NCI-H2029 treated with DMSO at 0.1 percent for 48 hours (cell line): Measurements from ENCODE around the gene SPPL3.

Experiments used
- DNase-seq: peaks from one replicate; lab custom pipeline; 2025; lab: John Stamatoyannopoulos, UW

Gene SPPL3

DNA sequence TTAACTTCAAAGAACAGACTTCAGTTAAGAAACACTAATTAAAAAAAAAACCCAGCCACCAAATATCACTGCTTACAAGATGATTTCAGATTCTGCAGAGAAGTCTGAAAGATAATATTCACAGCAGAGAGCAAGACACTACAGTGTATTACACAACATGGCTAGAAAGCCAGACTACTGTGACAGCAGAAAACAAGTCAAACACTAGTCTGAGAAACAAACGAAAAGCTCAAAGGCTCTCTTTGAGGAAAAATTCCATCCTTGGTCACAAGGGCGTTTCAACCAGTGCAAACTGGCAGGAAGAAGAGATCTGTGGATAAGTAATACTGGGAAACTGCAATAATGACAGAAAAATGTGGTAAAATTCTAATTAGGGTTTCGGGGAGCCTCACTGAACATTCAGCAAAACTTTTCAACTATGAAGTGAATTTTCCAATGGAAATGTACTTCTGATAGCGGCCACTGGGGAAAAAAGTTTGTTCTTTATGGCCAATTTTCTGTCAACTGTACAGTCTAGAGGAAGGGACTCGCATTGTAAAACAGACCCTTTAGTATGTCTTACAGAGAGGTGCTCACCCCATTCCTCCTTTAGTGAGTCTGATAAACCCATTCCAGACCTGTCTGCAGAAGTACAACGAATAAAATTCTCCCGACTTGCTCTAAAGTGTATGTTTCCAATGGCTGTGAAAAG is 128.2 kb downstream of the SPPL3 start:
- DNase-seq, result no peak

DNA sequence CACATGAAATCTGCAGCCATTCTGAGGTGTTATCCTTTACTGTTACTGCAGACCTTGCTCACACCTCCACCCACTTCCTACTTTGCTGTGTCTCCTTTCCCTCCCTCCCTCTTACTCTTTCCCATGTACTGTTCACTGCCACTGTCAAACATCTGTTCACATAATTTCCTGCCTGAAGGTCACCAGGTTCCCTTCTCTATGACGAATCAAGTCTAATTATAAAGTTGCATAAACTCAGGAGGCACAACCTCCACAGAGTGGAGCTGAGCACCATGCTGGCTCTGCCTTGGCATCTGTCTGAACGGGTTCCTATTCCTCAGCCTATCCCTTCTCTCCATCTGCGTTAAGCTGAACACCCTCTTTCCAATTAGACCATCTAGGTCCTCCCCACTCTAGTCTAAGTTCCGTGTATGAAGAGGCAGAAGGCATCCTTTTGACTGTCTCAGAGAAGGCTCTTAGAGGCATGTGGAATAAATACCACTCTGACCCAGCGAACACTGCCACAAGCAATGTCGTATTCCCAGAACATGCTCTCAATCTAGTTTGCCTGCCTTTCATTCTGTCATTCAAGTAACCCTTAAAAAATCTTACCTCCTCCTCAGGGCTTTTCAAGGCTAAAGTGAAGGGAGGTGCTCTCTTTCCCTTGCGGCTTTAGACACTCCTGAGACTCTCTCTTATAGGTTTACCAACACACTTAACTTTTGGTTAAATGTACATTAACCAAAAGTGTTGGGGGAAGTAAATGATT is 129.8 kb downstream of the SPPL3 start:
- no peak for DNase-seq

DNA sequence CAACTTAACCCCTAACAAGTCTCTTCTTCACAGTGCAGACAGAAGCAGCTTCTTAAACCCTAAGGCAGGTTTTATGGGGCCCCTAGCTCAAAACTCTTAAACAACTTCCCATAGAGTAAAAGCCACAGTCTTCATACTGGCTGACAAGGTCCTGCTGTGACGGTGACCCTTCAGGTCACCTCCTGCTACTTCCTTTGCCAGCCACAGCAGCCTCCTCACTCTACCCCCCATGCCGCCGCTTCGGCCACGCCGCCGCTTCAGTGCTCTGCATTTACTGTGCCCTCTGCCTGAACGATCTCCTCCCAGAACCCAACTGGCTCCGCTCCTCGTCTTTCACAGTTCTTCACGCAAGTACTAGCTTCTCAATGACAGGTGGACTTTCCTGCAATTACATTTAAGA is 133.1 kb downstream of the SPPL3 start:
- DNase-seq, result no peak

- DNase-seq, result no peak
These were observed 136.8 kb downstream of the SPPL3 start for GRCh38 chr12:120767071-120768024.

- DNase-seq, result no peak
These were observed 137.6 kb downstream of the SPPL3 start for GRCh38 chr12:120766566-120766965.

DNA sequence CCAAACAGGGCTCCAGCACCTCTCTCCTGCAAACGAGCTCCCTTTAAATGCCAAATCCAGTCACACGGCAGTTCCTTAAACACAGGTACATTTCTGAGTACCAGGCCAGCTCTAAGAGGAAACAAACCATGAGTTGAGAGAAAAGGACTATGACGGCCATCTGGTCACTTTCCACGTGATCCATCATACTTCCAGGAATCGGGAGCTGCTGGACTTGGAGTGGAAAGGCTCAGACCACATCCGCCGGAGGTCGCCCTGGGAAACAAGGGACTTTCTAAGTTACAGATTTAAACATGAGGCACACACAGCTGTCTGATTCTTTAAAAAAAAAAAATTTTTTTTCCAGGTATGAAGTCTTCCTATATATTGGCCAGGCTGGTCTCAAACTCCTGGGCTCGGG is 139.3 kb downstream of the SPPL3 start:
- no peak for DNase-seq

DNA sequence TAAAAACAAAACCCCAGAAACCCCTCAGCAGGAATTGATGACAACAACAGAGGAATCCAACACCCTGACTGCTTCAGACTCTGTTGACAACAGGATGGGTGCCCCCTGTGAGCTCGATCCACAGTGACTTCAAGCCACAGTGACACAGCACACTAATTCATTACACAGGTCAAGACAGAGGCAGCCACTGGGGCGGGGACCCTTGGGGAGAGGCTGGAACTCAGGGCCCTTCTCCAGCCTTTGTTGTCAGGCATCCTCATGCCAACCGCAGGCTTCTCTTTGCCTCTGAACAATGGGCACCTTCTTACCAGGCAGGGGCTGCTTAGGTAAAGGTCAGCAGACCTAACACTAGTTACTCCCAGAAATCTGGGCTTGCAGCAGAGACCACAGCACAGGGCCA is 140.9 kb downstream of the SPPL3 start:
- no peak for DNase-seq

- peak; percentile 17 for DNase-seq
These were observed 142.1 kb downstream of the SPPL3 start for GRCh38 chr12:120762086-120762485.

- peak; percentile 57 for DNase-seq
These were observed 142.6 kb downstream of the SPPL3 start for GRCh38 chr12:120761519-120761934.

- no peak for DNase-seq
These were observed 143.6 kb downstream of the SPPL3 start for GRCh38 chr12:120760349-120761254.

- DNase-seq, result peak; percentile 80
These were observed 144.4 kb downstream of the SPPL3 start for GRCh38 chr12:120759591-120760348.

DNA sequence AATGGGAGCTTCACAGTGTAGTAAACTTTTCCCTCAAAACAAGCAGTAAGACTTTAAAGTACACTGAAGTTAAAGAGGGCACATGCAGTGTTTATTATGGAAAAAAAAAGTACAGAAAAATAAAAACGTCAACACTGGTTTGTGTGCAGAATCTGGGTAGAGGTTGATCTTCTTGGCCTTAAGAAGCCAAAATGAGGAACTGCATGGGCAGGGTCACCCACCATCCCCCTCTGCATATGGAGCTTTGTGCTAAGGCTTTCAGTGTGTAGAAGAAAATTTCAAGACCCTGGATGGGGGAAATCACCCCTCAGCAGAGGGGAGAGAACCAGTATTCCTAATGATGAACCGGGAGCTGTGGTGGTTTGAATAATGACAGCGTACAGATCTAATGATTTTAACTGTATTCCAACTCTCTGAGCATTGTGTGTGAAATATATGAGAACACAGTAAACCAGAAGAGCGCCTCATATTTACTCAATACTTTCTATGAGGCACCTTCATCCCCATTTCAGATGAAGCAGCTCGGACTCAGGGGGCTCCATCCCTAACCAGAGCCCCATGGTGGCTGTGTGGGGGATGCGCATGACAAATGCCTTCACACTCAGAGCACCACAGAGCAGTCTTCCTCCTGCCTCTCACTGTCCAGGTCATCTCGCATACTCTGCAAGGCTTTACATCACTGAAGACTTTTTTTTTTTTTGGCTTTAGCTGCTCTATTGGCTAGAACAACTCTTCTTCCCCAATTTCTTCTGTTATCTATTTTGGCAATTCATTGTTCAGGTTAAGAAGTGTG is 145.2 kb downstream of the SPPL3 start:
- DNase-seq, result no peak

DNA sequence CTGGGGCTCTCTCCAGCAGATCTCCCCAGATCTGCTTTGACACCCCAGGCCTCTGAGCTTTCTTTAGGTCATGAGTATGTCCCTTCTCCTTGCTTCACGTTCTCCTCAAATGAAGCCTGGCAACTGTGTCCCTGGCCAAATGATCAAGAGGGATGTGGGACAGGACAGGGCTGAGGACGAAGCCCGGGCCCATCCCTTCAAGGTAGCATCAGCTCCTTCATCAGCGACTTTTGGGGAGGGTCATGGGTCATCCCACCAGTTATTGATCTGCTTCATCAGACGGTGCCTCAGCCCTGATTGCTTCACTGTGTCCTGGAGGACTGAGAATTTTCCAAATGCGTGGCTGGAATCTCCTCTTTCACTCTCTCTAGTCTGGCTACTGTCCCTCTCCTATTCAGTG is 146.2 kb downstream of the SPPL3 start:
- DNase-seq, result no peak

DNA sequence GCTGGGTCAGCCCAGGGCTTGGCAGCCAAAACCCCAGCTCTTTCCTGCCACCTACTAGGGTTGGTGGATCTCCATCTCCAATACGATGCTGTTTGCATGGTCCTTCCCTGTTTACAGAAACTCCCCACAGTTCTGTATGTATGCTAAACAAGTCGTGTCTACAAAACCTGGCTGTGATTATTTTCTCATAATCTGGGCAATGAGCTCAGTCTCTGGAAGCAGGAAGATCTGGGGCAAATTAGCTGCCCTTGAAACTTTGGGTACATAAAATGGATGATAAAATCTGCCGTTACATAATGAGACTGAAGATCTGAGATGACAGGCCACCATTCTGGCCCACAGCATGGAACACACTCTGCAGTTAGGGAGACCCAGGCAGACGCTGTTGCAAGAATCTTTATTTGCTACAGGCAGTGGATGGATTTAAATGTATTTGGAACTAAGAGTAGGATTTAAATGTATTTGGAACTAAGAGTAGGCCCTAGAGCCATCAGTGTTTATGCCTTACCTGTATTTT is 146.9 kb downstream of the SPPL3 start:
- DNase-seq, result no peak

DNA sequence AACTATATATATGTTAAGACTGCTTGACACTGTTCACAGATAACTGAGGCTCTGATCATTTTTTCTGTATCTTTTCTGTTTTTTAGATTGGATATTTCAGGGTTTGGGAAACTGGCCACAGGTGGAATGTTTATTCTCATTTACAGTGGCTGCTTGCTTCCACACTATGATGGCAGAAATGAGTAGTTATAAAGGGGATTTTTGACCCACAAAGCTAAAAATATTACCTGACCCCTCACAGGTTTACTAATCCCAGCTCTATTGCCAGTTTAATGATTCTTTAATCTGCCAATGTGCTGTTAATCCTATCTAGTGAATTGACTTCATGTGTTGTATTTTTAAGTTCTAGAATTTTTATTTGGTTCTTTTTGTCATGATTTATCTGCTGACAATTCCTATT is 148.9 kb downstream of the SPPL3 start:
- no peak for DNase-seq

DNA sequence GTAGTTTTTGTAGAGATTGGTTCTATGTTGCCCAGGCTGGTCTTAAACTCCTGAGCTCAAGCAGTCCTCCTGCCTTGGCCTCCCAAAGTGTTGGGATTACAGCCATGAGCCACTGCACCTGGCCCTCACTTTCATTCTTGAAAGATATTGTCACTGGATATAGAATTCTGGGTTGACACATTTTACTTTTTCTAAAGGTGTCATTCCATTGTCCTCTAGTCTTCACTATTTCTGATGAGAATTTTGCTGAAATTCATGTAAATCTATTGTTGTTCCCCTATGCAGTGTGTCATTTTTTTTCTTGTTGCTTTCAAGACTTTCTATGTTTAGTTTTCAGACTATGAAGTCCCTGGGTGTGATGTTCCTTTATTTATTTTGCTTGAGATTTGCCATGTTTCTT is 149.4 kb downstream of the SPPL3 start:
- no peak for DNase-seq

- DNase-seq, result no peak
These were observed 152.8 kb downstream of the SPPL3 start for GRCh38 chr12:120751389-120751788.

DNA sequence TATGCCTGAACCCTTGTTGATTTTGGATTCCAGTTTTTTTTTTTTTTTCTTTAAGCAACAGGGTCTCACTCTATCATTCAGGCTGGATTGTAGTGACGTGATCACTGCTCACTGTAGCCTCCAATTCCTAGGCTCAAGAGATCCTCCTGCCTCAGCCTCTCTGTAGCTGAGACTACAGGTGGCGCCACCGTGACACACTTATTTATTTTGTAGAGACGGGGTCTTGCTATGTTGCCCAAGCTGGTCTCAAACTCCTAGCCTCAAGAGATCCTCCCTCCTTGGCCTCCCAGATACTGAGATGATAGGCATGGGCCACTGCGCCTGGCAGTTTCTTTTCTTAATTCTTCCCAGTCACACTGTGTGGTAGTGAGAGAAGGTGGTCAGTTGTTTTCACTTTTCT is 153.4 kb downstream of the SPPL3 start:
- DNase-seq, result no peak

DNA sequence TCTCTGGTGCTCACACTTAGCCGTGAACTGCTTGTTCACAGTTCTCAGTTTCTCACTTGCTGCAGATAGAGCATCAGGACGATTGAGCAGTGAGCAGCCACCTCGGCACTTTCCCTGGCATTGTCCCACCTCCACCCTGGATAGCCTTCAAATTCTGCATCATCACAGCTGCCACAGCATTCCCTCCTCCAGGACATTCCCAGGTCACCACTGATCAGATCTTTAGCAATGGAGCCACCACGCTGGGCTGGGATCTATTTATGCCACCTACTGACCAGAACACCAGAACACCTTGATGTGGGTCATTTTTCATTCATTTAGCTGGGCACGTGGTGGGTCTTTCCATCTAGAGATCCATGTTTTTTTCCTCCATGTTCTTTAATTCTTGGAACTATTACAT is 154.9 kb downstream of the SPPL3 start:
- no peak for DNase-seq

- DNase-seq, result no peak
These were observed 155.9 kb downstream of the SPPL3 start for GRCh38 chr12:120748242-120748641.
